ENCODE measurements around the gene GPT2. TPM values are rescaled to one million over a fixed set of nuclear protein-coding genes. Genes with fewer than 3 reads are reported as not detected.

GPT2 gene
- total and polyA plus RNA-seq, 2 donors (not counting 3 experiments of a cell fraction or from before 2014, with no cell fraction given), result 10.8 to 17.9 TPM

DNA sequence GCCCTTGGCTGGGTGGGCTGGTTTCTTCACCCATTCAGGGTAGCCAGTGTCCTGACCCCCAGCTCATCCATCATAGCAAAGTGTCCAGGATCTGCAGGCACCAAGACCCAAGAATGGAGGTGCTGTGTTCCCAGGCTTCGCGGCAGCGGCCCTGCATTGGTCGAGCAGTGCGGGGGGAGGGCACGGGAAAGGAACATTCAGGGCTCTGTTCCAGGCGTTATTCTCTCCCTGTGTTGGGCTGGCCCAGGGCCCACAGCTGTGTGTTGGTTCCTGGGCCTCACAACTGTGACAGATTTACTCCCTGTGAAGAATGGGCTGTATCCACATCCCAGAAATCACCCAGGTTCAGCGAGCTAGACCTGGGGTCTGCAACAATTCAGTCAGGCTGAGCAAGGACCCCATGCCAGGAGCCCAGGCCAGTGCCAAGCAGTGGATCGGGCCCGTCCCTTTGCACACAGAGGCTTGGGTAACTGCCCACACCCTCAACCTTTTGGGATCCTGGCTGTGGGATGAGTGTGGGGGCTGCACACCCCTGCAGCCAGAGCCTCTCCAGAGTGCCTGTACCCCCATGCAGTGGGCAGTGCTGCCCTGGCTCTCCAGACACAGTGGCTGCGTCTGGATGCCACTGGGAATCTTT is 10.0 kb downstream of the GPT2 start:
- Histone ChIP-seq H3K79me2 (ENCODE audit: control insufficient read depth, insufficient read depth, low read length) (no peaks in the 10 kb centered on the region), H3K4me3 (replicated peaks in 1 of 3; ENCODE audit: insufficient read depth in 1 of 3, low read depth in 1 of 3, low read length in 3 of 3) (no peak overlapping the region), H4K20me1 (replicated peaks; ENCODE audit: control insufficient read depth, extremely low read depth, insufficient read depth, low read length) (no peaks in the 10 kb centered on the region), H3K36me3 (ENCODE audit: control insufficient read depth in 2 of 2, extremely low read depth in 1 of 2, insufficient read depth in 2 of 2, low read length in 2 of 2) (no peaks in the 10 kb centered on the region), H3K4me2 (ENCODE audit: insufficient read depth, low read length) (no peak overlapping the region), H3K9me3 (replicated peaks; ENCODE audit: control insufficient read depth, insufficient read depth, low read length) (no peaks in the 10 kb centered on the region), H3K27ac (ENCODE audit: insufficient read depth, low read depth, low read length) (no peak overlapping the region), H2AFZ (ENCODE audit: low read depth, low read length) (no peak overlapping the region), H3K4me1 (ENCODE audit: control insufficient read depth, extremely low read depth, insufficient read depth, low read length) (no peaks in the 10 kb centered on the region), H3K9me1 (replicated peaks; ENCODE audit: control insufficient read depth, extremely low read depth, insufficient read depth, low read length) (no peaks in the 10 kb centered on the region), H3K9ac (replicated peaks; ENCODE audit: extremely low read depth, insufficient read depth, low read length) (no peak overlapping the region), H3K27me3 (ENCODE audit: control insufficient read depth in 2 of 2, insufficient read depth in 2 of 2, low read length in 2 of 2) (no peaks in the 10 kb centered on the region)
- TF ChIP-seq, protein P1, sequence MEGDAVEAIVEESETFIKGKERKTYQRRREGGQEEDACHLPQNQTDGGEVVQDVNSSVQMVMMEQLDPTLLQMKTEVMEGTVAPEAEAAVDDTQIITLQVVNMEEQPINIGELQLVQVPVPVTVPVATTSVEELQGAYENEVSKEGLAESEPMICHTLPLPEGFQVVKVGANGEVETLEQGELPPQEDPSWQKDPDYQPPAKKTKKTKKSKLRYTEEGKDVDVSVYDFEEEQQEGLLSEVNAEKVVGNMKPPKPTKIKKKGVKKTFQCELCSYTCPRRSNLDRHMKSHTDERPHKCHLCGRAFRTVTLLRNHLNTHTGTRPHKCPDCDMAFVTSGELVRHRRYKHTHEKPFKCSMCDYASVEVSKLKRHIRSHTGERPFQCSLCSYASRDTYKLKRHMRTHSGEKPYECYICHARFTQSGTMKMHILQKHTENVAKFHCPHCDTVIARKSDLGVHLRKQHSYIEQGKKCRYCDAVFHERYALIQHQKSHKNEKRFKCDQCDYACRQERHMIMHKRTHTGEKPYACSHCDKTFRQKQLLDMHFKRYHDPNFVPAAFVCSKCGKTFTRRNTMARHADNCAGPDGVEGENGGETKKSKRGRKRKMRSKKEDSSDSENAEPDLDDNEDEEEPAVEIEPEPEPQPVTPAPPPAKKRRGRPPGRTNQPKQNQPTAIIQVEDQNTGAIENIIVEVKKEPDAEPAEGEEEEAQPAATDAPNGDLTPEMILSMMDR (IDR thresholded peaks at IDR 0.05; ENCODE audit: extremely low read depth in 1 of 2, insufficient read depth in 1 of 2, low read depth in 1 of 2, low read length in 2 of 2), result no peak
- TF ChIP-seq EZH2 (IDR thresholded peaks at IDR 0.05; ENCODE audit: borderline replicate concordance, low read depth, low read length, severe bottlenecking) (no peak), JUN (IDR thresholded peaks at IDR 0.05; ENCODE audit: borderline replicate concordance, insufficient read depth, insufficient read length, low read depth) (no peak), GATA2 (IDR thresholded peaks at IDR 0.05; ENCODE audit: insufficient read depth, insufficient read length, low read depth, low read length) (no peak), FOS (IDR thresholded peaks at IDR 0.05; ENCODE audit: borderline replicate concordance, insufficient read depth, low read length) (no peak), MYC (IDR thresholded peaks at IDR 0.05; ENCODE audit: low read depth, low read length) (no peak), POLR2A (IDR thresholded peaks at IDR 0.05; ENCODE audit: low read depth, low read length) (no peak), POLR2AphosphoS5 (IDR thresholded peaks at IDR 0.05; ENCODE audit: insufficient read depth, low read depth, low read length) (no peak)
- TF ChIP-seq, protein P2, sequence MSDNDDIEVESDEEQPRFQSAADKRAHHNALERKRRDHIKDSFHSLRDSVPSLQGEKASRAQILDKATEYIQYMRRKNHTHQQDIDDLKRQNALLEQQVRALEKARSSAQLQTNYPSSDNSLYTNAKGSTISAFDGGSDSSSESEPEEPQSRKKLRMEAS (IDR thresholded peaks at IDR 0.05; ENCODE audit: insufficient read depth, insufficient read length), result no peak
- POLR2A ChIA-PET, result no interaction called here
- FAIRE-seq, result no peak
- intact Hi-C loops (cut with micrococcal nuclease) (no loop called here), dilution Hi-C loops (cut with MboI; ENCODE audit: extremely low pct_ligation_motif_present, low sequenced_read_pairs) (no loop called here)
- CTCF ChIA-PET, result interaction anchor here (0.9 to 1.5 kb wide), 4 partner anchors 14 to 40 kb away, joined by 3 to 6 read pairs (median 3); no protein-coding TSS in a partner anchor
- no peak for DNase-seq (ENCODE audit: low read depth, low spot score)
- BruUV-seq (replicated peaks), result no TSS peak

All from endothelial cell of umbilical vein (primary cell).